ENCODE data around the gene HLA-A. TPM values are rescaled to one million over a fixed set of nuclear protein-coding genes. Genes with fewer than 3 reads are reported as not detected.

The HLA-A gene
- total and polyA plus RNA-seq, 2 donors (not counting 3 experiments of a cell fraction or from before 2014, with no cell fraction given) = 294 to 822 TPM

DNA sequence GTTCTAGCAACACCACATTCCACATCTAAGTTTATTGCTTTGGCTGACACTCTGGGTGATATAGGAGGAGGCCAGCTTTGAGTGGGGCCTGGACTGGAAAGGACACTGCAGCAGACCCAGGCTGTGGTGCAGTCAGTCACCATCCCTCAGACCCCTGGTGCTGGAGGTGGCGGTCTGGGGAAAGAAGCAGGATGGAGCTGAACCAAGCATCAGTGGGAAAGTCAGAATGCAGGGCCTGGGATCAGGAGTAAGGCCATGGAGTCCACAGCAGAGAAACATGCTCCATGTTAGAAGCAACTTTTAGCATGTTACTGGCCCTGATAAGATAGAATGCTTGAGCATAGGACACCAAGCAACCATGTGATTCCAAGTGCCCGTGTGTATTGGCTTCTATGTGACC lies 5.9 kb downstream of the HLA-A start:
- POLR2A ChIA-PET = no interaction called here
- Histone ChIP-seq H3K27me3 (ENCODE audit: control insufficient read depth in 2 of 2, insufficient read depth in 2 of 2, low read length in 2 of 2) (no peaks in the 10 kb centered on the region), H3K9me3 (replicated peaks; ENCODE audit: control insufficient read depth, insufficient read depth, low read length) (no peaks in the 10 kb centered on the region), H3K36me3 (ENCODE audit: control insufficient read depth in 2 of 2, extremely low read depth in 1 of 2, insufficient read depth in 2 of 2, low read length in 2 of 2) (peaks cover 0 to 12% of the 10 kb centered on the region in 2 experiments), H3K79me2 (ENCODE audit: control insufficient read depth, insufficient read depth, low read length) (peaks cover 5% of the 10 kb centered on the region), H4K20me1 (replicated peaks; ENCODE audit: control insufficient read depth, extremely low read depth, insufficient read depth, low read length) (no peaks in the 10 kb centered on the region), H2AFZ (ENCODE audit: low read depth, low read length) (no peak overlapping the region), H3K9me1 (replicated peaks; ENCODE audit: control insufficient read depth, extremely low read depth, insufficient read depth, low read length) (no peaks in the 10 kb centered on the region), H3K9ac (replicated peaks; ENCODE audit: extremely low read depth, insufficient read depth, low read length) (no peak overlapping the region), H3K4me2 (ENCODE audit: insufficient read depth, low read length) (no peak overlapping the region), H3K4me3 (replicated peaks in 1 of 3; ENCODE audit: insufficient read depth in 1 of 3, low read depth in 1 of 3, low read length in 3 of 3) (no peak overlapping the region), H3K4me1 (ENCODE audit: control insufficient read depth, extremely low read depth, insufficient read depth, low read length) (no peaks in the 10 kb centered on the region), H3K27ac (ENCODE audit: insufficient read depth, low read depth, low read length) (no peak overlapping the region)
- CTCF ChIA-PET = no interaction called here
- intact Hi-C loops (cut with micrococcal nuclease) (loop anchor here (2.0 kb wide), 1 partner anchor 55 kb away; no protein-coding TSS in a partner anchor), dilution Hi-C loops (cut with MboI; ENCODE audit: extremely low pct_ligation_motif_present, low sequenced_read_pairs) (no loop called here)
- no TSS peak for BruUV-seq (replicated peaks)
- DNase-seq (ENCODE audit: low read depth, low spot score) (no peak), FAIRE-seq (no peak)
- TF ChIP-seq POLR2A (IDR thresholded peaks at IDR 0.05; ENCODE audit: low read depth, low read length) = no peak
- TF ChIP-seq MYC (IDR thresholded peaks at IDR 0.05; ENCODE audit: low read depth, low read length) = no peak
- no peak for TF ChIP-seq EZH2 (IDR thresholded peaks at IDR 0.05; ENCODE audit: borderline replicate concordance, low read depth, low read length, severe bottlenecking)
- TF ChIP-seq GATA2 (IDR thresholded peaks at IDR 0.05; ENCODE audit: insufficient read depth, insufficient read length, low read depth, low read length) = no peak
- TF ChIP-seq, protein P1, sequence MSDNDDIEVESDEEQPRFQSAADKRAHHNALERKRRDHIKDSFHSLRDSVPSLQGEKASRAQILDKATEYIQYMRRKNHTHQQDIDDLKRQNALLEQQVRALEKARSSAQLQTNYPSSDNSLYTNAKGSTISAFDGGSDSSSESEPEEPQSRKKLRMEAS (IDR thresholded peaks at IDR 0.05; ENCODE audit: insufficient read depth, insufficient read length) = no peak
- no peak for TF ChIP-seq FOS (IDR thresholded peaks at IDR 0.05; ENCODE audit: borderline replicate concordance, insufficient read depth, low read length)
- TF ChIP-seq, protein P2, sequence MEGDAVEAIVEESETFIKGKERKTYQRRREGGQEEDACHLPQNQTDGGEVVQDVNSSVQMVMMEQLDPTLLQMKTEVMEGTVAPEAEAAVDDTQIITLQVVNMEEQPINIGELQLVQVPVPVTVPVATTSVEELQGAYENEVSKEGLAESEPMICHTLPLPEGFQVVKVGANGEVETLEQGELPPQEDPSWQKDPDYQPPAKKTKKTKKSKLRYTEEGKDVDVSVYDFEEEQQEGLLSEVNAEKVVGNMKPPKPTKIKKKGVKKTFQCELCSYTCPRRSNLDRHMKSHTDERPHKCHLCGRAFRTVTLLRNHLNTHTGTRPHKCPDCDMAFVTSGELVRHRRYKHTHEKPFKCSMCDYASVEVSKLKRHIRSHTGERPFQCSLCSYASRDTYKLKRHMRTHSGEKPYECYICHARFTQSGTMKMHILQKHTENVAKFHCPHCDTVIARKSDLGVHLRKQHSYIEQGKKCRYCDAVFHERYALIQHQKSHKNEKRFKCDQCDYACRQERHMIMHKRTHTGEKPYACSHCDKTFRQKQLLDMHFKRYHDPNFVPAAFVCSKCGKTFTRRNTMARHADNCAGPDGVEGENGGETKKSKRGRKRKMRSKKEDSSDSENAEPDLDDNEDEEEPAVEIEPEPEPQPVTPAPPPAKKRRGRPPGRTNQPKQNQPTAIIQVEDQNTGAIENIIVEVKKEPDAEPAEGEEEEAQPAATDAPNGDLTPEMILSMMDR (IDR thresholded peaks at IDR 0.05; ENCODE audit: extremely low read depth in 1 of 2, insufficient read depth in 1 of 2, low read depth in 1 of 2, low read length in 2 of 2) = no peak
- TF ChIP-seq POLR2AphosphoS5 (IDR thresholded peaks at IDR 0.05; ENCODE audit: insufficient read depth, low read depth, low read length) = no peak
- no peak for TF ChIP-seq JUN (IDR thresholded peaks at IDR 0.05; ENCODE audit: borderline replicate concordance, insufficient read depth, insufficient read length, low read depth)
